ENCODE measurements around the gene PIGS.

- TF ChIP-seq CTCF (IDR thresholded peaks at IDR 0.05) (no peak), EP300 (IDR thresholded peaks at IDR 0.05) (no peak), POLR2AphosphoS5 (IDR thresholded peaks at IDR 0.05) (no peak)
Observed at GRCh38 chr17:28538296-28538895, 32.9 kb downstream of the PIGS start.

Measured in sigmoid colon (tissue), 4 donors.